ENCODE data around the gene LIN28B. TPM values are rescaled to one million over a fixed set of nuclear protein-coding genes. Genes with fewer than 3 reads are reported as not detected.
"Not testable (repeated sequence)": the region's sequence is repeated elsewhere in the genome, so short reads cannot be mapped to it uniquely, and the experiment has no call there.

The LIN28B gene
- total and polyA plus RNA-seq, 12 donors = 0.08 to 8.7 (median 0.09) TPM; not detected in 7

- no peak overlapping the region for H3K27ac ChIP-seq
- no peak overlapping the region for H3K4me3 ChIP-seq
- no peaks in the 10 kb centered on the region for H3K4me1 ChIP-seq (replicated peaks in 1 of 2)
- intact Hi-C loops (cut with DNase I) = loop anchor here in 1 of 2 donors (5.0 to 10.0 kb wide), 2 partner anchors 133 to 285 kb away; no protein-coding TSS in a partner anchor
- 0 to 6% (median 1%) methylated on average over 1 of the region's 1 CpG for WGBS, 4 donors
- TF ChIP-seq CTCF (IDR thresholded peaks at IDR 0.05) = peak; percentile 23 to 63 (median 46)
- no peak for TF ChIP-seq POLR2A (IDR thresholded peaks at IDR 0.05)
- no peaks in the 10 kb centered on the region for H3K36me3 ChIP-seq (replicated peaks in 1 of 2)
- H3K9me3 ChIP-seq (replicated peaks in 1 of 3) = no peaks in the 10 kb centered on the region
- DNase-seq = no peak
- H3K27me3 ChIP-seq = no peaks in the 10 kb centered on the region
These were observed 120.9 kb downstream of the LIN28B start for GRCh38 chr6:105077596-105078385.

DNA sequence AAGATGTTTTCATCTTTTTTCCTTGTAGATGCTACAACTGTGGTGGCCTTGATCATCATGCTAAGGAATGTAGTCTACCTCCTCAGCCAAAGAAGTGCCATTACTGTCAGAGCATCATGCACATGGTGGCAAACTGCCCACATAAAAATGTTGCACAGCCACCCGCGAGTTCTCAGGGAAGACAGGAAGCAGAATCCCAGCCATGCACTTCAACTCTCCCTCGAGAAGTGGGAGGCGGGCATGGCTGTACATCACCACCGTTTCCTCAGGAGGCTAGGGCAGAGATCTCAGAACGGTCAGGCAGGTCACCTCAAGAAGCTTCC is 121.4 kb downstream of the LIN28B start:
- 44 to 64% (median 49%) methylated on average over 6 of the region's 6 CpGs for WGBS, 4 donors
- H3K27ac ChIP-seq = no peak overlapping the region
- no peaks in the 10 kb centered on the region for H3K9me3 ChIP-seq (replicated peaks in 1 of 3)
- TF ChIP-seq CTCF (IDR thresholded peaks at IDR 0.05) (no peak), POLR2A (IDR thresholded peaks at IDR 0.05) (no peak)
- no peak overlapping the region for H3K4me3 ChIP-seq
- no peaks in the 10 kb centered on the region for H3K36me3 ChIP-seq (replicated peaks in 1 of 2)
- intact Hi-C loops (cut with DNase I) = loop anchor here in 1 of 2 donors (5.0 to 10.0 kb wide), 2 partner anchors 134 to 286 kb away; no protein-coding TSS in a partner anchor
- no peak for DNase-seq
- no peaks in the 10 kb centered on the region for H3K27me3 ChIP-seq
- H3K4me1 ChIP-seq (replicated peaks in 1 of 2) = no peaks in the 10 kb centered on the region

DNA sequence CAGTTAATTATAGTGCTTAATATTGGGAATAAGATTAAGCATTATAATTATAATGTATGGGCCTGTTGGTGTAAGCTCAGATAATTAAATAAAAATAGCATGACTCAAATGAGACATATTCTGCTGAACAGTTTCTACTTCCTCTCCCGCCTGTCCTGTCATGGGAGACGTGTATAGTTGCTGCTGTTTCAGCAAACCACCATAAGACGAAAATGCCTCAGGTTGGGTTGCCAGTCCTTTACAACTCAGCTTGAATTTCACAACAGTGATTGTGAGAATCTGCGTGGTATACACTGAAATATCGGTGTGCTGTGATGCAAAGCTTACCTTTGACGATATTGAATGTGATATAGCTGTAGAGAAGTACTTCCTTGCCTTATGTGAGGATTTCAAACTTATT is 123.4 kb downstream of the LIN28B start:
- intact Hi-C loops (cut with DNase I) = no loop called here
- WGBS, 4 donors = 65 to 79% (median 71%) methylated on average over 6 of the region's 6 CpGs
- no peaks in the 10 kb centered on the region for H3K9me3 ChIP-seq (replicated peaks in 1 of 3)

DNA sequence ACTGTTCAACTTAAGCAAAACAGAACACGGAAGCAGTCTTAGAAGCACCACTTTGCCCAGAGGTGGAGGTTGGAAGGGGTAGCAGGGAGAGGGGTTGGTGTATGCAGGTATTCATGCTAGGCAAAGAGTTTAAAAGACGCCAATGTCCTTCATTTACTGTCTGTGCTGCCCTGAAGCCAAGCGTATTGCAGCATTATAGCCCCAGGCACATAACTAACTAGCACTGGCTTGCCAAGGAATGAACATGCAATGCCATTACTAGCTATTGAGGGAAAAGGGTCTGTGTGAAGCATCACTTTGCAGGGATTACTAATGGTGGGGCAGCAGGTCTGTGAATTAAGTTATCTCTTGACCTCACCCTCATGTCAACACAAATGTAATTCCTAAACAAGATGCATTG is 124.8 kb downstream of the LIN28B start:
- H3K4me3 ChIP-seq; H3K27me3 ChIP-seq; DNase-seq; H3K9me3 ChIP-seq (replicated peaks in 1 of 3); intact Hi-C loops (cut with DNase I); H3K27ac ChIP-seq; H3K36me3 ChIP-seq (replicated peaks in 1 of 2); H3K4me1 ChIP-seq (replicated peaks in 1 of 2): not testable (repeated sequence)
- WGBS, 4 donors = 40 to 66% (median 49%) methylated on average over 3 of the region's 3 CpGs

More for the DNA sequence above, 123.4 kb downstream of the LIN28B start:
- Histone ChIP-seq H3K4me1 (replicated peaks in 1 of 2) (no peaks in the 10 kb centered on the region), H3K27ac (no peak overlapping the region), H3K36me3 (replicated peaks in 1 of 2) (no peaks in the 10 kb centered on the region), H3K27me3 (no peaks in the 10 kb centered on the region), H3K4me3 (no peak overlapping the region)
- TF ChIP-seq POLR2A (IDR thresholded peaks at IDR 0.05) (no peak), CTCF (IDR thresholded peaks at IDR 0.05) (no peak)
- no peak for DNase-seq

Measured in adrenal gland (tissue), 12 donors.